GM18907 (cell line): ENCODE data around the gene FES.

Source experiments
- ATAC-seq: cut with Tn5 transposase; IDR thresholded peaks from one replicate; pipeline ENCODE4 v1.9.1; 2021; ENCODE audit warnings: mild to moderate bottlenecking, moderate library complexity; ENCODE audit not compliant: unreplicated experiment

The FES gene

DNA sequence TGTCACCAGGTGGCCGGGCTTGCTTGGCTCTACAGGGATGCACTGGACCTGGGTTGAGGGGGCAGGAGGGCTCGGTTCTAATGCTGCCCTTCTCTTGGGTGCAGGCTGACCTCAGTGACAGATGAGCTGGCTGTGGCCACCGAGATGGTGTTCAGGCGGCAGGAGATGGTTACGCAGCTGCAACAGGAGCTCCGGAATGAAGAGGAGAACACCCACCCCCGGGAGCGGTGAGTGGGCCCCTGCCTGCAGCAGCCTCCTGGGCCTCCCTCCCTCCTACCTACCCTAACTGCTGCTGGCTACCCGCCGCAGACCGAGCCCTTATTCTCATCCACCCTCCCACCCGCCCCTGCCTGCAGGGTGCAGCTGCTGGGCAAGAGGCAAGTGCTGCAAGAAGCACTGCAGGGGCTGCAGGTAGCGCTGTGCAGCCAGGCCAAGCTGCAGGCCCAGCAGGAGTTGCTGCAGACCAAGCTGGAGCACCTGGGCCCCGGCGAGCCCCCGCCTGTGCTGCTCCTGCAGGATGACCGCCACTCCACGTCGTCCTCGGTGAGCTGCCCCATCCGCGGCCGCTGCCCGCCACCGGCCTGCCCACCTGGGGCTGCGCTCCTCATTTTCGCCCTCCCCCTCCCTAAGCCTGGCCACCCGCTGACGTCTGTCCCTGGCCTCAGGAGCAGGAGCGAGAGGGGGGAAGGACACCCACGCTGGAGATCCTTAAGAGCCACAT lies 5.6 kb downstream of the FES start:
- no peak for ATAC-seq

DNA sequence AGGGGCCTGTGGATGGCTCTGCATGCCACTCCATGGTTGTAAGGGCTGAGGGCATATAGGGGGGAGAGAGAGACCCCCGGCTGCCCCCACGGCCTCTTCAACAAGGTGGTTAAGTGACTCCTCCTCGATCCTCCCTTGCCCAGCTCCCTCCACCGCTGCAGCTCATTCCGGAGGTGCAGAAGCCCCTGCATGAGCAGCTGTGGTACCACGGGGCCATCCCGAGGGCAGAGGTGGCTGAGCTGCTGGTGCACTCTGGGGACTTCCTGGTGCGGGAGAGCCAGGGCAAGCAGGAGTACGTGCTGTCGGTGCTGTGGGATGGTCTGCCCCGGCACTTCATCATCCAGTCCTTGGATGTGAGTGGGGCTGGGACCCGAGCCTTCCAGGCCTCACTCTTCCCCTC lies 6.5 kb downstream of the FES start:
- ATAC-seq = no peak

DNA sequence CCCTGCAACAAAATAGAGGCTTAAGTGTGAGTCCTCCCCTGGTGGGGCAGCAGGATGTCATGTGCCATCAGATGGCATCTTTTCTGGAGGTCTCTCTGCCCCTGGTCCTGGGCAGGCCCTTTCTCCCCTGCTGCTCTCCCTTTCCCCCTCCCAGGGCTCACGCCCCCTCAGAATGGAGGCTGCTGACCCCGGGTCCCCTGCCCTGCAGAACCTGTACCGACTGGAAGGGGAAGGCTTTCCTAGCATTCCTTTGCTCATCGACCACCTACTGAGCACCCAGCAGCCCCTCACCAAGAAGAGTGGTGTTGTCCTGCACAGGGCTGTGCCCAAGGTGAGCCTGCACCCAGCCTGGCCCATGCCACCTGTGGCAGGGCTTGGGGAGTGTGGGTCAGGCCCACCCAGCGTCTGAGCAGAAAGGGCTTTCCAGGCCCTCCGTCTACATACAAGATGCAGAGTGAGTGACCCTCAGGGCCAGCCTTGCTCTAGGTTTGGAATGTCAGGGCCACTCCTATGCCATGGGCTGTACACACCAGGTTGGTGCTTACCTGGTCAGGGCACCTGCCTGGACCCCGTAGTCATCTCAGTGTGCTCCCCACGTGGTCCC lies 7.1 kb downstream of the FES start:
- ATAC-seq = no peak

DNA sequence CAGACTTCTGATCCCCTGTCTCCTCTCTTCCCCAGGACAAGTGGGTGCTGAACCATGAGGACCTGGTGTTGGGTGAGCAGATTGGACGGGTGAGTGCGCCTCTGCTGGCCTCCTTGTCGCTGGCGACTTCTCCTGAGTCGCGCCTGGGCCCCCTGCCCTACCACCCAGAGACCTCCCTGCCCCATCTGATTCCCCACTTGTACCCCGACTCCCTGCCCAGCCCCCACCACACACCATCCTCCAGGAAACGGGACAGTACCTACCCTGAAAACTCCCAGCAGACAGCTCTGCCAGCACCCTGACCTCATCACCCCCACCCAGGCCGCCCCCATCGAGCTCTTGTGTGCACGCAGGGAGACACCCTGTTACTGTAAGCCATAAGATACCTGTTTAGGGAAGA lies 7.7 kb downstream of the FES start:
- ATAC-seq = no peak

DNA sequence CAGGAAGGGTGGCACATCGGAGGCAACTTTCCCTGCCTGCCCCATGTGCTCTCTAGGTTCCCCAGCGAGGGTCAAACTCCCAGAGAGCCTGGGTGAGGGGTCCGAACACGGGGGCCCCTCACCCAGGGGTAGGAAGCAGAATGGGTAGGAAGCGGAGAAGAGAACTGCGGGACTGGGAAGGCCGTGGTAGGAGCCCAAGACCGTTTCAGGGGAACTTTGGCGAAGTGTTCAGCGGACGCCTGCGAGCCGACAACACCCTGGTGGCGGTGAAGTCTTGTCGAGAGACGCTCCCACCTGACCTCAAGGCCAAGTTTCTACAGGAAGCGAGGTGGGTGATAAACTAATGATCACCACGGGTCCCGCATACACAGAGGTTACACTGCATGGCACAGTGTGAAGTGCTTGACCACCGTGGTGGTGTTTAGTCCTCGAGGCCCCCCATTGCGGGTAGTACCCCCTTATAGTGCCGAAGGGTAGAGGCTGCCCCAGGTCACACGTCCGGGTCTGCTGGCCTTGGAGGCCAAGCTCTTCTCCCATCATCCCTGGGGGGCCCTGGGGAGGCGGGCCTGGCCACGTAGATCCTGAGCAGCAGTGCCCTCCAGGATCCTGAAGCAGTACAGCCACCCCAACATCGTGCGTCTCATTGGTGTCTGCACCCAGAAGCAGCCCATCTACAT lies 8.3 kb downstream of the FES start:
- ATAC-seq = no peak

DNA sequence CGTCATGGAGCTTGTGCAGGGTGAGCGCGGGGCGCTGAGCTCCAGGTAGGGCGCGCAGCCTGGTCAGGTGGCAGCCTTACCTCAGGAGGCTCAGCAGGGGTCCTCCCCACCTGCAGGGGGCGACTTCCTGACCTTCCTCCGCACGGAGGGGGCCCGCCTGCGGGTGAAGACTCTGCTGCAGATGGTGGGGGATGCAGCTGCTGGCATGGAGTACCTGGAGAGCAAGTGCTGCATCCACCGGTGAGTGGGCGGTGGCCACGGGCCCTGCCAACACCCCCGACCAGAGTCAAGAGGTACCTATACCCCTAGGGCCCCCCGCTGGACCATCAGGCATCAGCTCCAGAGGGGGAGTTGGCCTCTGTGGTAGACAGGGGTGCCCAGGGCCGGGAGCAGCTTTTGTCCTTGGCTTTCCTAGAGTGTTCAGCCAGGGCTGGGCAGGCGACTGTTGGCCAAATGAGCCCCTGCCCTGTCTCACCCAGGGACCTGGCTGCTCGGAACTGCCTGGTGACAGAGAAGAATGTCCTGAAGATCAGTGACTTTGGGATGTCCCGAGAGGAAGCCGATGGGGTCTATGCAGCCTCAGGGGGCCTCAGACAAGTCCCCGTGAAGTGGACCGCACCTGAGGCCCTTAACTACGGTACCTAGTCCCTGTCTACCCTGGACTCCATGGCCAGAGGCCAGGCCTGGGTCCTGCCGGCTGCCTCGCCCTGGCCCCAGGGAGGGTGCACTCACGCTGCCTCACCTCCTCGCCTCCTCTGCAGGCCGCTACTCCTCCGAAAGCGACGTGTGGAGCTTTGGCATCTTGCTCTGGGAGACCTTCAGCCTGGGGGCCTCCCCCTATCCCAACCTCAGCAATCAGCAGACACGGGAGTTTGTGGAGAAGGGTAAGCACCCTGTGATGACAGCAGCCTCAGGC lies 9.1 kb downstream of the FES start:
- ATAC-seq = no peak

DNA sequence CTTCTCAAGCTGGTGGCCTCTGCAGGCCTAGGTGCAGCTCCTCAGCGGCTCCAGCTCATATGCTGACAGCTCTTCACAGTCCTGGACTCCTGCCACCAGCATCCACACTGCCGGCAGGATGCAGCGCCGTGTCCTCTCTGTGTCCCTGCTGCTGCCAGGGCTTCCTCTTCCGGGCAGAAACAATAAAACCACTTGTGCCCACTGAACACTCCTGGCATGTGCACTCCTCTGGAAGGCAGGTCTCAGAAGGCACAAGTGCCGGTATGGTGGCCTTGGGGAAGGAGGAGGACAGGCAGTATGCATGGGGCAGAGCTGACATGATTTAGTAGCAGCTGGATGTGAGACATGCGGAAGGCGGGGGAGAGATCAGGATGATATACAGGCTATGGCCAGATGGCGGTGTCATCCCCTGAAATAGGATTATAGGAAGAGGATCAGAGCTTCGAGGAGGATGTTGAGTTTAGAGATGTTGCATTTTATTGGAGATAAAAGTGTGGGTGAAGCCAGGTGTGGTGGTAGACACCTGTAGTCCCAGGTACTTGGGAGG lies 11.3 kb downstream of the FES start:
- ATAC-seq = no peak

DNA sequence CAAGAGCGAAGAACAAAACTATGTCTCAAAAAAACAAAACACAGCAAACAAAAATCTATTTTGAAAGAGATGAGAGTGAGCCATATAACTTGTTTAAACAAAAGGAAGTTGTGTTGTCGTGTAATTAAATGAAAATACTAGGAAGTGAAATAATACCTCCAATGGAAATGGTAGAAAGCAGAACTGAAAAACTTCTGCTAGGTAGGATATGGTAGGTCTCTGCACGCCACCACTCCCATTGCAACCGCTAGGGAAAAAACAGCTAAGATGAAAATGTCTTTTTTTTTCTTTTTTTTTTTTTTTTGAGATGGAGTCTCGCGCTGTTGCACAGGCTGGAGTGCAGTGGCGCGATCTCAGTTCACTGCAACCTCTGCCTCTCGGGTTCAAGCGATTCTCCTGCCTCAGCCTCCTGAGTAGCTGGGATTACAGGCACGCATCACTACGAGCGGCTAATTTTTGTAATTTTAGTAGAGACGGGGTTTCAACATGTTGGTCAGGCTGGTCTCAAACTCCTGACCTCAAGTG lies 12.9 kb downstream of the FES start:
- peak; percentile 44 for ATAC-seq

DNA sequence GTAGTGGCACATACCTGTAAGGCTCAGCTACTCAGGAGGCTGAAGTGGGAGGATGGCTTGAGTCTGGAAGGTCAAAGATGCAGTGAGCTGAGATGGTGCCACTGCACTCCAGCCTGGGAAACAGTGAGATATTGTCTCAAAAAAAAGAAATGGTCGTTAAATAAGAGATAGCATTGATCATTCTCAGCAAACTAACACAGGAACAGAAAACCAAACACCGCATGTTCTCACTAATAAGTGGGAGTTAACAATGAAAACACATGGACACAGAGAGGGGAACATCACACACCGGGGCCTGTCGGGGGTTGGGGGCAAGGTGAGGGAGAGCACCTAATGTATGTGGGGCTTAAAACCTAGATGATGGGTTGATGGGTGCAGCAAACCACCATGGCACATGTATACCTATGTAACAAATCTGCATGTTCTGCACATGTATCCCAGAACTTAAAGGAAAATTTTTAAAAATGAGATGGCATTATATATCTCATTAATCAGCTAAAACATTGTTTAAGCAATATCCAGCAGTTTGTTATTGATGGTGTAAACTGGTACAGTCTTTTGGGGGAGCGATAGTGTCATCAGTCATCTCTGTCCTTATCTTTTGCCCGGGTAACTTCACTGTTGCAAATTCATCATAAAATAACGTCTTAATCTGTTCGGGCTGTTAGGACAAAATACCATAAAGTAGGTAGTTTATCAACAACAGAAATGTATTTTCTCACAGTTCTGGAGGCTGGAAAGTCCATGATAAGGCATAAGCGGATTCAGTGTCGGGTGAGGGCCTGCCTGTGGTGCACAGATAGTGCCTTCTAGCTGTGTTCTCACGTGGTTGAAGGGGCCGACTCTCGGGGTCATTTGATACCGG lies 17.1 kb downstream of the FES start:
- ATAC-seq = no peak

DNA sequence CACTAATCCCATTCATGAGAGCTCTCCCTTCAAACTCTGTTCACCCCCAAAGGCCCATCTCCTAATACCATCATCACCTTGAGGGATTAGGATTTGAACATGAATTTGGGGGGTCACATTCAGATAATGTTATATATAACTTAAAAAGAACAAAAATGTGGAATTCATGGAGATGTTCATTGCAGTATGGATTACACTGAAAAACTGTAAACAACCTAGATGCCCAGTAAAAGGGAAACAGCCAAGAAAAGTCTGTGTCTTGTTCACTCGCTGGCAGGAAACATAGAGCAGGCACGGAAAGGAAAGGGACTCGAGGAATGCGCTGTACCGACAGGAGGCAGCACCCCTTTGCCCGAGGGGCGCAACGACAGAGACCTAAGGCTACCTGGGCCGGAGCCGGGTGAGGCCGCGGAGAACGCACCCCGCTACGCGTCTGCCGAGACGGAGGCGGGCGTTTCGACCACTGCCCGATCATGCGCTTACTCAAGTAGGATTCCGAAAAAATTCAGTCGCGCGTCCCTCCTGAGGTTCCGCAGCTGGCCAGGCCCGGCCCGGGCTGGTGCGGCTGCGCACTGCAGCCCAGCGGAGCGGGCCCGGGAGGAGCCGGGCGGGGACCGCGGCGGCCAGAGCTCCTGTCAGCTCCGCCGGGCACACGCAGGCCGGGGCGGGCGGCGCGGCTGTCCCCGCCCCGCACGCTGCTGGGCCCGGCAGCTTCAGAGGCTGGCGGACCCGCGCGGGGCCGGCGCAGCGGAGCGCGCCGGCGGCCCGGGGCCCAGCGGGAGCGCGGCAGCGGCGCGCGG lies 17.9 kb downstream of the FES start:
- peak; percentile 72 for ATAC-seq

DNA sequence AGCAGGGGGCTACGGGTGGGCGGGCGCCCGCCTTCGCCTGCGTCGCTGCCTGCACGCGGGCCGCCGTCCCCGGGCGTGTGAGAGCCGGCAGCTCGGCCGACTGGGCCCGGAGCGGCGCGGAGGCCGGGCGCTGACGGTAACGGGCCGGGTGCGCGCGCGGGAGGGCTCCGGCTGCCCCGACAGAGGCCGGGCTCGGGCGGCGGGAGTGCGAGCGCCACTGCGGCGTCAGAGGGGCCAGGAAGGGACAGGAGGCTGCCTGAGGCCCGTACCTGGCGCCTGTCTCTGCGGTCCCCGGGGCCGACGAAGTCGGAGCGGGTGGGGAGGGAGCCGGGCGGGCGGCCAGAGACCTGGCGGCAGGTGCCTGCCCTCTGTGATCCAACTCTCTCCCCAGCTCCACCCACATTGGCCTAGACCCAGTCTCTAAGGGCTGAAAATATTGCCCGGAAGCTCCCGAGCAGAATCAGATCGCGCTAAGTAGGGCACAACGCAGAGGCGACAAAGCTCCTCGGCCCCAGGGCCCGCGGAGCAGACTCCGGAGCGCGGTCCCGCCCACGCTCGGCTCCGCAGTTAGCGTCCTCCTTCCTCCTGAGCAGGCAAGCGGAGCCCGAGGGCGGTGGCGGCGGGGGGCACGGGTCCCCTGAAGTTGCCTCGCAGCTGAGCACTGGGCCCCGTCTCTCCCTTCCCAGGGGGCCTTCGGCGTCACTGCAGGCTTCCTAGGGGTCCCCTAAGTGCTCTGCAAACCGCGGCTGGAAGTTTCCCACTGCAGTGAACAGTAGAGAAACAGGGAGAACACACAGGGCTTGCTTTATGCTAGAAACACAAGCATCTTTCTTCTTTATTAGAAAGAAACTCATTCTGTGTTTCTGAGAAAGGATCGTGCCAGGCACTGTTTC lies 18.8 kb downstream of the FES start, which contains the start of gene MAN2A2:
TSS of gene MAN2A2 (plus strand) at position 463 of the 893 bp plus-strand sequence. CDS start 906 bp downstream, outside the sequence.
- ATAC-seq = peak; percentile 50

DNA sequence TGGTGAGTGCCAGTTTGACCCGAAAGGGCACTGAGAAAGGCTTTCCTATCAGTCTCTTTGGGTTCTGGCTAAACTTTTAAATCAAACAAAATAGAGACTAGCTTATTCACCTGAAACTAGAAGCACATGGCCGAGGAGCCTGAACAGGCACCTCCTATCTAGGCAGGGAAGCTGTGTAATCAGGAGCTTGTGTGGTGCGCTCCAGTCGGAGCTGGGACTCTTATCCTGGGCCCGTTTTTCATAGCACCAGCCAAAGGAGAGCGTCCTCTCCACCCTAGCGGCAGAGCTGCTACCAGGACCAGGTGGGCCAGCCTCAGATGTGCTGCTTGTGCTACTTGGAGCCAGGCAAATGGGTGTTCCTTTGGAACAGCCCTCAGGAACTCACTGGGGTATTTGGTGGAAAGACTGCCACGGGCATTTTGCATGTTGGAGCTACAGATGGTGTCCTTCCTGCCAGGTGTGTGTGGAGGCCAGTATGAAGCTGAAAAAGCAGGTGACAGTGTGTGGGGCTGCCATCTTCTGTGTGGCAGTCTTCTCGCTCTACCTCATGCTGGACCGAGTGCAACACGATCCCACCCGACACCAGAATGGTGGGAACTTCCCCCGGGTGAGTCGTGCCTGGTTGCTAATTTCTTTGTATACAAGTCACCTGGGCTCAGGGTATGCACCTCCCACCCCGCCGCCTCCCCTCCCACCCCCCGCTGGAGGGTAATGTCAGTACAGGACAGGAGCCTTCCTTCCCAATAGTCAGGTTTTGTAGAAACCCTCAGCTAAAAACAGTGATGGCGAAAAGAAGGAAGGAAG lies 19.6 kb downstream of the FES start:
- ATAC-seq = no peak

DNA sequence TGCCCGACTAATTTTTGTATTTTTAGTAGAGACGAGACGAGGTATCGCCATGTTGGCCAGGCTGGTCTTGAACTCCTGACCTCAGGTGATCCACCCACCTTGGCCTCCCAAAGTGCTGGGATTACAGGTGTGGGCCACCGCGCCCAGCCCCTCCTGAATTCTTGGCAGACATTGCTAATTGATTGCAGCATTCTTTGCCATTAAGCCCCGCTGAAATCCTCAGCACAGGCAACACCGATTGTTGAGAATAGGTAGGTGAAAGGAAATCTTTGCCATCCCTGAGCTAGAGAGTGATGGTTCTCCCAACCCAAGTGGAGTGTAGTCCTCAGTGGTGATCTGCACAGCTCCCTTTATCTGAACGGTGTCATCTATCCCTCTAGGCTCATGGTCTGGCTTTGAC lies 20.4 kb downstream of the FES start:
- ATAC-seq = no peak

DNA sequence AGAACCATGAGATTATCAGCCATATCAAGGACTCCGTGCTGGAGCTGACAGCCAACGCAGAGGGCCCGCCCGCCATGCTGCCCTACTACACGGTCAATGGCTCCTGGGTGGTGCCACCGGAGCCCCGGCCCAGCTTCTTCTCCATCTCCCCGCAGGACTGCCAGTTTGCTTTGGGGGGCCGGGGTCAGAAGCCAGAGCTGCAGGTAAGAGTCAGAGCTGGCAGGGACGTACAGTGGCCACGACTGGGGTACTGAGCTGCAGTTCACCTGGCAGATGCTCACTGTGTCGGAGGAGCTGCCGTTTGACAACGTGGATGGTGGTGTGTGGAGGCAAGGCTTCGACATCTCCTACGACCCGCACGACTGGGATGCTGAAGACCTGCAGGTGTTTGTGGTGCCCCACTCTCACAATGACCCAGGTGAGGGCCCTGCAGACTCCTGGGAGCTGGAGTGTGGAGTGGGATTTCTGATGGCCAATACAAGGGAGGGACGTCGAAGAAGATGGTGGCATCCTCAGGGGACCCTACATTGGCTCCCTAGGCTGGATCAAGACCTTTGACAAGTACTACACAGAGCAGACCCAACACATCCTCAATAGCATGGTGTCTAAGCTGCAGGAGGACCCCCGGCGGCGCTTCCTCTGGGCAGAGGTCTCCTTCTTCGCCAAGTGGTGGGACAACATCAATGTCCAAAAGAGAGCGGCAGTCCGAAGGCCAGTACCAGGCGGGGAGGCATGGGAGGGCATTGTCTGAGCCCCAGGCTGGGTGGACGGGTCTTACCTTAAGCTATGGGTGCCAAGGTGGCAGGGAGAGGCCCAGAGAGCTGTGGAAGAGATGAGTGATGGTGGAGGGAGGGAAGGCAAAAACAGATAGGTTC lies 21.2 kb downstream of the FES start:
- no peak for ATAC-seq

DNA sequence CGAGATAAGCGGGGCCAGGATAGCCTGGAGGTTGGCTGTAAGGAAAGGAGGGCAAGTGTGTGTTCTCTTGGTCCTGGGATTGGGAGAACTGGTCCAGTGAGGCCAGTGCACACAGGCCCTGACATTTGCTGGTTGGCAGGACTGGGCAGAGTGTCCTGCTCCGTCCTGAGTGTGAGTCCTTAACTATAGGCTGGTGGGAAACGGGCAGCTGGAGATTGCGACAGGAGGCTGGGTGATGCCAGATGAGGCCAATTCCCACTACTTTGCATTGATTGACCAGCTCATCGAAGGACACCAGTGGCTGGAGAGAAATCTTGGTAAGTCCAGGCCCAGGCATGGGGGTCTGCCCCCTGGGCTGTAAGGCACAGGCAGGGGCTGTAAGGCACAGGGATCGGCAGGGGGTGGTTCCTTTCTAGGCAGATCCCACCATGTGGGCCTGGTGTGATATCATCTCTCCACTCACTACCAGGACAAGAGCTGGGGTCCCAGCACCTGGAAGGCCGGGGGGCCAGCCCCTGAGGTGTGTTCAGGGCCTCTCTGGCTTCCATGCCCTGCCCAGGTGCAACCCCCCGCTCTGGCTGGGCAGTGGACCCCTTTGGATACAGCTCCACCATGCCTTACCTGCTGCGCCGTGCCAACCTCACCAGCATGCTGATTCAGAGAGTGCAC lies 22.0 kb downstream of the FES start:
- ATAC-seq = no peak
